ENCODE data around the gene CLTB.

DNA sequence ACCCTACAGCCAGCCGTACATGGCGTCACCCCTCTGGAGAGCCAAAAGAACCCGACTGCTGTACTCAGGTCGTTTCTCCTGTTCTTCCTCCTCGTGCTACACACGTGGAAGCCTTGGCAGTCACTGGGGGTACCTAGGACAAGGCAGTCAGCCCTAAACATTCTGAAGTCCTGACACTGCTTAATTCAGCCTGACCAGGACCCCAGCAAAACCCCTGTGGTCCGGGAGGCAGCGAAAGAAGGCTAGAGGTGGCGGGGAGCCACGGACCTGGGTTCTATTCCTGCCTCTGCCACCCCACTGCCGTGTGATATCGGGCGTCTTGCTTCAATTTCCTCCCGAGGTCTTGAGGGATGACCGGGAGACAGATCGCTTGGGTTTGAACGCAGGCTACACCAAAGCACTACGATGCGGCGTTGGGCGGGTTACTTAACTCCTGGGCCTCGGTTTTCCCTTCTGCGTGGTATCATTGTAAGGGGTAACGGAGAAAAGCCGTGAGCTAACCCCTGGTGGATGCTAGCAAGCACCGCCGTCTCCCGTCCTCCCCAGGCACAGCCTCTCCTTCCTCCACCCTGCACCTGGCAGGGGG, 51.5 kb downstream of the CLTB start:
- TF ChIP-seq, protein P1, sequence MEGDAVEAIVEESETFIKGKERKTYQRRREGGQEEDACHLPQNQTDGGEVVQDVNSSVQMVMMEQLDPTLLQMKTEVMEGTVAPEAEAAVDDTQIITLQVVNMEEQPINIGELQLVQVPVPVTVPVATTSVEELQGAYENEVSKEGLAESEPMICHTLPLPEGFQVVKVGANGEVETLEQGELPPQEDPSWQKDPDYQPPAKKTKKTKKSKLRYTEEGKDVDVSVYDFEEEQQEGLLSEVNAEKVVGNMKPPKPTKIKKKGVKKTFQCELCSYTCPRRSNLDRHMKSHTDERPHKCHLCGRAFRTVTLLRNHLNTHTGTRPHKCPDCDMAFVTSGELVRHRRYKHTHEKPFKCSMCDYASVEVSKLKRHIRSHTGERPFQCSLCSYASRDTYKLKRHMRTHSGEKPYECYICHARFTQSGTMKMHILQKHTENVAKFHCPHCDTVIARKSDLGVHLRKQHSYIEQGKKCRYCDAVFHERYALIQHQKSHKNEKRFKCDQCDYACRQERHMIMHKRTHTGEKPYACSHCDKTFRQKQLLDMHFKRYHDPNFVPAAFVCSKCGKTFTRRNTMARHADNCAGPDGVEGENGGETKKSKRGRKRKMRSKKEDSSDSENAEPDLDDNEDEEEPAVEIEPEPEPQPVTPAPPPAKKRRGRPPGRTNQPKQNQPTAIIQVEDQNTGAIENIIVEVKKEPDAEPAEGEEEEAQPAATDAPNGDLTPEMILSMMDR (IDR thresholded peaks at IDR 0.05; ENCODE audit: control extremely low read depth in 1 of 3, insufficient read depth in 1 of 3, low read depth in 1 of 3, low read length in 3 of 3) = no peak
- TF ChIP-seq CREB1 (IDR thresholded peaks at IDR 0.05) = no peak
- TF ChIP-seq, protein P2, sequence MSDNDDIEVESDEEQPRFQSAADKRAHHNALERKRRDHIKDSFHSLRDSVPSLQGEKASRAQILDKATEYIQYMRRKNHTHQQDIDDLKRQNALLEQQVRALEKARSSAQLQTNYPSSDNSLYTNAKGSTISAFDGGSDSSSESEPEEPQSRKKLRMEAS (IDR thresholded peaks at IDR 0.05) = no peak
- no peak for TF ChIP-seq JUND (IDR thresholded peaks at IDR 0.05; ENCODE audit: low read length)
- no peak for TF ChIP-seq KDM4A (IDR thresholded peaks at IDR 0.05; ENCODE audit: low read depth, low read length, severe bottlenecking)
- TF ChIP-seq POLR2AphosphoS5 (IDR thresholded peaks at IDR 0.05; ENCODE audit: low read depth, low read length) = no peak
- no peak for TF ChIP-seq RAD21 (IDR thresholded peaks at IDR 0.05 in 1 of 2, conservative IDR thresholded peaks at IDR 0.05 in 1 of 2; ENCODE audit: low read depth in 2 of 2, low read length in 2 of 2)
- TF ChIP-seq RFX5 (IDR thresholded peaks at IDR 0.05; ENCODE audit: borderline replicate concordance, low read depth, low read length) = no peak
- no peak for TF ChIP-seq EGR1 (IDR thresholded peaks at IDR 0.05; ENCODE audit: borderline replicate concordance, low read depth, low read length)
- no peak for TF ChIP-seq POLR2A (IDR thresholded peaks at IDR 0.05; ENCODE audit: control extremely low read depth in 1 of 2, low read depth in 2 of 2, low read length in 2 of 2)
- no peak for TF ChIP-seq ASH2L (IDR thresholded peaks at IDR 0.05; ENCODE audit: low read length)

Data from H1 (cell line).